H1 (cell line): Measurements from ENCODE around the gene LAMA3.
"Not testable (repeated sequence)": the region's sequence is repeated elsewhere in the genome, so short reads cannot be mapped to it uniquely, and the experiment has no call there.

ENCODE experiments used
- CBX5 ChIP-seq: fragments of 300-800, 300-1000 bp; sonication (generic); IDR thresholded peaks from 2 replicates; pipeline ENCODE4 v1.7.1; 2016; ENCODE audit warnings: antibody characterized with exemption, low read length, low read depth
- TBP ChIP-seq: IDR thresholded peaks from 2 replicates; pipeline ENCODE4 v1.6.1; 2011; ENCODE audit warnings: low read depth, low read length, improper control_type of control experiment
- TF ChIP-seq, protein P1 (sequence below), 3 experiments: IDR thresholded peaks; 1 replicate in 2 of 3; 2 replicates in 1 of 3; pipeline versions ENCODE4 v1.5.1 to v1.6.1; 2011; ENCODE audit warnings: low read length in 3 of 3, mild to moderate bottlenecking in 3 of 3, inconsistent platforms in 2 of 3, low read depth in 1 of 3, moderate library complexity in 1 of 3; ENCODE audit not compliant: insufficient read depth in 1 of 3; ENCODE audit errors: control extremely low read depth in 1 of 3
- TF ChIP-seq, protein P2 (sequence below): IDR thresholded peaks from 2 replicates; pipeline ENCODE4 v1.6.1; 2012; ENCODE audit warnings: inconsistent platforms

DNA sequence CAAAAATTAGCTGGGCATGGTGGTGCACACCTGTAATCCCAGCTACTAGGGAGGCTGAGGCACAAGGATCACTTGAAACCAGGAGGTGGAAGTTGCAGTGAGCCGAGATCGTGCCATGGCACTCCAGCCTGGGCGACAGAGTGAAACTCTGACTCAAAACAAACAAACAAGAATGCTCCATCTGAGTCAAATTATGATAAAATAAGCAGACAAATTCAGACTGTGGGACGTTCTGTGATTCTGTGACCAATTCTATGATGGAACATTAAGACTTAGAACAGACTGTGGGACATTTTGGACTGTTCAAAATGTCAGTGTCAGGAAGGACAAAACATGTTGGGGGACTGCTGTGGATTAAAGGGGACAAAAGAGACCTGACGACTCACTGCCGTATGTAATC is 52.7 kb downstream of the LAMA3 start:
- TF ChIP-seq CBX5, TBP: not testable (repeated sequence)
- TF ChIP-seq, protein P1, sequence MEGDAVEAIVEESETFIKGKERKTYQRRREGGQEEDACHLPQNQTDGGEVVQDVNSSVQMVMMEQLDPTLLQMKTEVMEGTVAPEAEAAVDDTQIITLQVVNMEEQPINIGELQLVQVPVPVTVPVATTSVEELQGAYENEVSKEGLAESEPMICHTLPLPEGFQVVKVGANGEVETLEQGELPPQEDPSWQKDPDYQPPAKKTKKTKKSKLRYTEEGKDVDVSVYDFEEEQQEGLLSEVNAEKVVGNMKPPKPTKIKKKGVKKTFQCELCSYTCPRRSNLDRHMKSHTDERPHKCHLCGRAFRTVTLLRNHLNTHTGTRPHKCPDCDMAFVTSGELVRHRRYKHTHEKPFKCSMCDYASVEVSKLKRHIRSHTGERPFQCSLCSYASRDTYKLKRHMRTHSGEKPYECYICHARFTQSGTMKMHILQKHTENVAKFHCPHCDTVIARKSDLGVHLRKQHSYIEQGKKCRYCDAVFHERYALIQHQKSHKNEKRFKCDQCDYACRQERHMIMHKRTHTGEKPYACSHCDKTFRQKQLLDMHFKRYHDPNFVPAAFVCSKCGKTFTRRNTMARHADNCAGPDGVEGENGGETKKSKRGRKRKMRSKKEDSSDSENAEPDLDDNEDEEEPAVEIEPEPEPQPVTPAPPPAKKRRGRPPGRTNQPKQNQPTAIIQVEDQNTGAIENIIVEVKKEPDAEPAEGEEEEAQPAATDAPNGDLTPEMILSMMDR (IDR thresholded peaks at IDR 0.05; ENCODE audit: control extremely low read depth in 1 of 3, insufficient read depth in 1 of 3, low read depth in 1 of 3, low read length in 3 of 3) = not testable (repeated sequence)
- TF ChIP-seq, protein P2, sequence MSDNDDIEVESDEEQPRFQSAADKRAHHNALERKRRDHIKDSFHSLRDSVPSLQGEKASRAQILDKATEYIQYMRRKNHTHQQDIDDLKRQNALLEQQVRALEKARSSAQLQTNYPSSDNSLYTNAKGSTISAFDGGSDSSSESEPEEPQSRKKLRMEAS = not testable (repeated sequence)
